ENCODE data around the gene IGSF21. TPM values are rescaled to one million over a fixed set of nuclear protein-coding genes. Genes with fewer than 3 reads are reported as not detected.

IGSF21 gene
- total RNA-seq, 2 donors from 2014 or later, result 4.6 to 8.5 TPM

- Histone ChIP-seq H3K4me3 (no peak overlapping the region), H3K9me3 (no peaks in the 10 kb centered on the region), H3K36me3 (no peaks in the 10 kb centered on the region), H3K27ac (no peak overlapping the region), H3K4me1 (replicated peaks) (no peaks in the 10 kb centered on the region), H3K27me3 (replicated peaks; ENCODE audit: insufficient read depth) (no peaks in the 10 kb centered on the region)
- intact Hi-C loops (cut with DNase I), result no loop called here
- no peak for DNase-seq (ENCODE audit: low spot score)
- TF ChIP-seq POLR2AphosphoS5 (IDR thresholded peaks at IDR 0.05), result no peak
- no peak for TF ChIP-seq CTCF (IDR thresholded peaks at IDR 0.05)
- no peak for TF ChIP-seq POLR2A (IDR thresholded peaks at IDR 0.05)
Measured at GRCh38 chr1:18380288-18380687, 272.7 kb downstream of the IGSF21 start.

GRCh38 chr1:18384059-18384458 lies 276.5 kb downstream of the IGSF21 start:
- Histone ChIP-seq H3K9me3 (no peaks in the 10 kb centered on the region), H3K36me3 (no peaks in the 10 kb centered on the region), H3K27me3 (replicated peaks; ENCODE audit: insufficient read depth) (no peaks in the 10 kb centered on the region), H3K4me3 (no peak overlapping the region), H3K27ac (no peak overlapping the region), H3K4me1 (replicated peaks) (no peaks in the 10 kb centered on the region)
- no peak for TF ChIP-seq POLR2AphosphoS5 (IDR thresholded peaks at IDR 0.05)
- TF ChIP-seq POLR2A (IDR thresholded peaks at IDR 0.05), result no peak
- no peak for TF ChIP-seq CTCF (IDR thresholded peaks at IDR 0.05)
- no peak for DNase-seq (ENCODE audit: low spot score)
- WGBS, result 63% methylated on average over 5 of the region's 5 CpGs
- intact Hi-C loops (cut with DNase I), result no loop called here

GRCh38 chr1:18384471-18384870 lies 276.9 kb downstream of the IGSF21 start:
- Histone ChIP-seq H3K27ac (no peak overlapping the region), H3K9me3 (no peaks in the 10 kb centered on the region), H3K4me1 (replicated peaks) (no peaks in the 10 kb centered on the region), H3K4me3 (no peak overlapping the region), H3K36me3 (no peaks in the 10 kb centered on the region), H3K27me3 (replicated peaks; ENCODE audit: insufficient read depth) (no peaks in the 10 kb centered on the region)
- no peak for DNase-seq (ENCODE audit: low spot score)
- no peak for TF ChIP-seq POLR2A (IDR thresholded peaks at IDR 0.05)
- TF ChIP-seq CTCF (IDR thresholded peaks at IDR 0.05), result no peak
- TF ChIP-seq POLR2AphosphoS5 (IDR thresholded peaks at IDR 0.05), result no peak
- WGBS, result 20% methylated on average over 2 of the region's 2 CpGs
- intact Hi-C loops (cut with DNase I), result no loop called here

GRCh38 chr1:18385239-18385790 lies 277.7 kb downstream of the IGSF21 start:
- Histone ChIP-seq H3K27ac (no peak overlapping the region), H3K27me3 (replicated peaks; ENCODE audit: insufficient read depth) (no peaks in the 10 kb centered on the region), H3K9me3 (no peaks in the 10 kb centered on the region), H3K36me3 (no peaks in the 10 kb centered on the region), H3K4me1 (replicated peaks) (no peaks in the 10 kb centered on the region), H3K4me3 (no peak overlapping the region)
- intact Hi-C loops (cut with DNase I), result no loop called here
- DNase-seq (ENCODE audit: low spot score), result no peak
- no peak for TF ChIP-seq POLR2A (IDR thresholded peaks at IDR 0.05)
- TF ChIP-seq POLR2AphosphoS5 (IDR thresholded peaks at IDR 0.05), result no peak
- TF ChIP-seq CTCF (IDR thresholded peaks at IDR 0.05), result no peak
- WGBS, result 17% methylated on average over 9 of the region's 9 CpGs

- H3K27me3 ChIP-seq (replicated peaks; ENCODE audit: insufficient read depth), result no peaks in the 10 kb centered on the region
- no peak for TF ChIP-seq CTCF (IDR thresholded peaks at IDR 0.05)
- TF ChIP-seq POLR2A (IDR thresholded peaks at IDR 0.05), result no peak
- TF ChIP-seq POLR2AphosphoS5 (IDR thresholded peaks at IDR 0.05), result no peak
- no peaks in the 10 kb centered on the region for H3K9me3 ChIP-seq
- no peaks in the 10 kb centered on the region for H3K4me1 ChIP-seq (replicated peaks)
- DNase-seq (ENCODE audit: low spot score), result no peak
- H3K4me3 ChIP-seq, result no peak overlapping the region
- intact Hi-C loops (cut with DNase I), result no loop called here
- 79% methylated on average over 5 of the region's 5 CpGs for WGBS
- no peak overlapping the region for H3K27ac ChIP-seq
- H3K36me3 ChIP-seq, result no peaks in the 10 kb centered on the region
Measured at GRCh38 chr1:18386591-18386990, 279.0 kb downstream of the IGSF21 start.

Measured in prostate gland (tissue), 2 donors.